Keratinocyte (primary cell): Measurements from ENCODE around the gene PRR22. TPM values are rescaled to one million over a fixed set of nuclear protein-coding genes. Genes with fewer than 3 reads are reported as not detected.

Source experiments
- DNase-seq: peaks from one replicate; pipeline ENCODE4 v3.0.0-alpha.2; 2011; ENCODE audit warnings: low read depth, missing footprints, low spot score
- FAIRE-seq: peaks from 2 replicates; lab custom pipeline; 2011; peaks lifted over from hg19 to GRCh38; lab: Jason Lieb, UNC
- H2AFZ ChIP-seq: 2 replicates; pipeline ENCODE4 v1.6.0; 2012; ENCODE audit warnings: low read length, control low read depth, inconsistent platforms; ENCODE audit not compliant: control insufficient read depth
- H3K27ac ChIP-seq: 2 replicates; pipeline ENCODE4 v1.5.1; 2011; ENCODE audit warnings: low read length; ENCODE audit not compliant: control insufficient read depth, insufficient read depth
- H3K27me3 ChIP-seq: 3 replicates; pipeline ENCODE4 v1.6.0; 2011; ENCODE audit warnings: low read length; ENCODE audit not compliant: control insufficient read depth, insufficient read depth; ENCODE audit errors: extremely low read depth
- H3K36me3 ChIP-seq, 2 experiments: 2 replicates in 1 of 2; 3 replicates in 1 of 2; pipeline ENCODE4 v1.5.1; 2011; ENCODE audit warnings: low read length in 2 of 2, mild to moderate bottlenecking in 1 of 2; ENCODE audit not compliant: control insufficient read depth in 2 of 2, insufficient read depth in 2 of 2; ENCODE audit errors: extremely low read depth in 1 of 2
- H3K4me1 ChIP-seq: 3 replicates; pipeline ENCODE4 v1.5.1; 2011; ENCODE audit warnings: low read length; ENCODE audit not compliant: control insufficient read depth, insufficient read depth; ENCODE audit errors: extremely low read depth
- H3K4me2 ChIP-seq: 3 replicates; pipeline ENCODE4 v1.6.0; 2011; ENCODE audit warnings: low read depth, low read length; ENCODE audit not compliant: control insufficient read depth, insufficient read depth; ENCODE audit errors: extremely low read depth
- H3K4me3 ChIP-seq, 3 experiments: fragments of 200-600 bp in 1 of 3; sonication (generic) in 1 of 3; 2 replicates in 2 of 3; 3 replicates in 1 of 3; pipeline ENCODE4 v1.5.1; 2011 to 2016; ENCODE audit warnings: low read length in 3 of 3, mild to moderate bottlenecking in 3 of 3, control low read depth in 2 of 3, inconsistent platforms in 1 of 3, low read depth in 1 of 3, mixed read lengths in 1 of 3, mixed run types in 1 of 3, moderate library complexity in 1 of 3; ENCODE audit not compliant: control insufficient read depth in 2 of 3, insufficient read depth in 2 of 3; ENCODE audit errors: extremely low read depth in 1 of 3
- H3K79me2 ChIP-seq: 2 replicates; pipeline ENCODE4 v1.6.0; 2012; ENCODE audit warnings: low read length; ENCODE audit not compliant: control insufficient read depth, insufficient read depth
- H3K9ac ChIP-seq: 3 replicates; pipeline ENCODE4 v1.6.0; 2011; ENCODE audit warnings: low read length; ENCODE audit not compliant: control insufficient read depth, insufficient read depth; ENCODE audit errors: extremely low read depth
- H3K9me1 ChIP-seq: 3 replicates; pipeline ENCODE4 v1.6.0; 2011; ENCODE audit warnings: low read length; ENCODE audit not compliant: control insufficient read depth, insufficient read depth; ENCODE audit errors: extremely low read depth
- H3K9me3 ChIP-seq: 2 replicates; pipeline ENCODE4 v1.5.1; 2012; ENCODE audit warnings: low read depth, low read length; ENCODE audit not compliant: control insufficient read depth
- H4K20me1 ChIP-seq: 3 replicates; pipeline ENCODE4 v1.6.0; 2011; ENCODE audit warnings: low read length; ENCODE audit not compliant: control insufficient read depth, insufficient read depth; ENCODE audit errors: extremely low read depth
- EZH2 ChIP-seq: IDR thresholded peaks from one replicate; pipeline ENCODE4 v1.6.1; 2012; ENCODE audit warnings: inconsistent platforms, mild to moderate bottlenecking, low read length, moderate library complexity
- dilution Hi-C: fragments of 300-500 bp; cut with MboI; formaldehyde crosslinking; loops from one replicate; pipeline ENCODE4 v1.7.0; 2020; ENCODE audit warnings: low sequenced_read_pairs; ENCODE audit not compliant: extremely low pct_ligation_motif_present
- polyA plus RNA-seq, 5 experiments: library from polyadenylated mRNA; depleted of rRNA in 3 of 5; stranded (reverse) in 3 of 5; stranded (forward) in 1 of 5; unstranded in 1 of 5; fragments of >200 nt; gene quantifications; 1 replicate in 1 of 5; 2 replicates in 3 of 5; 3 replicates in 1 of 5; pipeline versions ENCODE4 v1.2.1 to v1.2.3, GENCODE V29; 2011 to 2012; ENCODE audit warnings: missing spikeins in 2 of 5, low read depth in 1 of 5, low replicate concordance in 1 of 5
- TF ChIP-seq, protein P1 (sequence below), 3 experiments: IDR thresholded peaks in 1 of 3; conservative IDR thresholded peaks in 1 of 3; optimal IDR thresholded peaks in 1 of 3; 2 replicates in 2 of 3; 3 replicates in 1 of 3; pipeline versions ENCODE3 to v1.5.1; 2011; ENCODE audit warnings: low read length in 3 of 3, mild to moderate bottlenecking in 3 of 3, moderate library complexity in 2 of 3, control low read depth in 1 of 3, inconsistent platforms in 1 of 3; ENCODE audit not compliant: insufficient read depth in 2 of 3; ENCODE audit errors: extremely low read depth in 1 of 3

PRR22 gene
- polyA plus RNA-seq, 1 donor (not counting 4 experiments of a cell fraction or from before 2014, with no cell fraction given), result 0.55 TPM

DNA sequence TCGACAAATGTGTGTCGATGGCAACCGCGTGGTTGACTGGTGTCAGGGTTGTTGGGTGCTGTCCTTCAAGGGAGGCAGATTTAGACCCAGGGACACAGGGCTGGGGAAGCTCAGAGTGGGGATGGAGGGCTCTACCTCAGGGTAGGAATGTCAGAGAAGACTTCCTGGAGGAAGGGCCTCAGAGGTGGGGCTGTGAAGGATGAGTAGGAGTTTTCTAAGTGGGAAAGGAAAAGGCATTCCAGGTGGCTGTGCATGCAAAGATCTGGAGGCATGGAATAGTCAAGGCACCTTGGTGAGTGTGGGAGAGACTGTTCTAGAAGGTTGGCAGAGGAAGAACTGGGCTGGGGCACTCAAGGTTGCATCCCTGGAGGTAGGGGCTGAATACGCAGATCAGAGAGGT is 22.4 kb upstream of the PRR22 start:
- TF ChIP-seq, protein P1, sequence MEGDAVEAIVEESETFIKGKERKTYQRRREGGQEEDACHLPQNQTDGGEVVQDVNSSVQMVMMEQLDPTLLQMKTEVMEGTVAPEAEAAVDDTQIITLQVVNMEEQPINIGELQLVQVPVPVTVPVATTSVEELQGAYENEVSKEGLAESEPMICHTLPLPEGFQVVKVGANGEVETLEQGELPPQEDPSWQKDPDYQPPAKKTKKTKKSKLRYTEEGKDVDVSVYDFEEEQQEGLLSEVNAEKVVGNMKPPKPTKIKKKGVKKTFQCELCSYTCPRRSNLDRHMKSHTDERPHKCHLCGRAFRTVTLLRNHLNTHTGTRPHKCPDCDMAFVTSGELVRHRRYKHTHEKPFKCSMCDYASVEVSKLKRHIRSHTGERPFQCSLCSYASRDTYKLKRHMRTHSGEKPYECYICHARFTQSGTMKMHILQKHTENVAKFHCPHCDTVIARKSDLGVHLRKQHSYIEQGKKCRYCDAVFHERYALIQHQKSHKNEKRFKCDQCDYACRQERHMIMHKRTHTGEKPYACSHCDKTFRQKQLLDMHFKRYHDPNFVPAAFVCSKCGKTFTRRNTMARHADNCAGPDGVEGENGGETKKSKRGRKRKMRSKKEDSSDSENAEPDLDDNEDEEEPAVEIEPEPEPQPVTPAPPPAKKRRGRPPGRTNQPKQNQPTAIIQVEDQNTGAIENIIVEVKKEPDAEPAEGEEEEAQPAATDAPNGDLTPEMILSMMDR (optimal IDR thresholded peaks at IDR 0.05 in 1 of 3, IDR thresholded peaks at IDR 0.05 in 1 of 3, conservative IDR thresholded peaks at IDR 0.05 in 1 of 3; ENCODE audit: extremely low read depth in 1 of 3, insufficient read depth in 2 of 3, low read length in 3 of 3), result no peak
- TF ChIP-seq EZH2, result no peak
- Histone ChIP-seq H3K4me1 (peaks cover 7% of the 10 kb centered on the region), H4K20me1 (peaks cover 2% of the 10 kb centered on the region), H3K9me3 (no peaks in the 10 kb centered on the region), H3K79me2 (no peaks in the 10 kb centered on the region), H3K9me1 (no peaks in the 10 kb centered on the region), H3K36me3 (no peaks in the 10 kb centered on the region), H3K9ac (no peak overlapping the region), H3K4me3 (no peak overlapping the region), H2AFZ (no peak overlapping the region), H3K27ac (no peak overlapping the region), H3K4me2 (no peak overlapping the region), H3K27me3 (peaks cover 27% of the 10 kb centered on the region)
- FAIRE-seq (no peak), DNase-seq (no peak)
- dilution Hi-C loops, result no loop called here

DNA sequence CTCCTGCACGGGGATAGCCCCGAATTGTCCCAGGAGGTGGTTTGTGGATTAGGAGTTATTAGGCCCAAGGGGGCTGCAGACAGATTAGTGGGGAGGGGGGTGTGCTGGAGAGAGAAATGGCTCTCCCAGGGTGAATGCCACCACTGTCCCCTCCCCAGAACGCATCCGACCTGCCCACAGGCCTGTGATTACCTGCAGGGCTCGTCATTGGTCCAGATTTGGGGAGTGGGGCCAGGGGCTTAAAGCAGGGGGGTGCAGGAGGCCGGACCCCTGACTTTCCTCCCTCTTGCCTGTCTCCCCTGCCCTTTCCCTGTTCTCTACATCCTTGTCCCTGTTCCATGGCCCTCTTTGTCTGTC is 21.6 kb upstream of the PRR22 start:
- H3K4me2 ChIP-seq, result no peak overlapping the region
- peaks cover 7% of the 10 kb centered on the region for H3K4me1 ChIP-seq
- no peak for FAIRE-seq
- H3K9me3 ChIP-seq, result no peaks in the 10 kb centered on the region
- H3K9me1 ChIP-seq, result no peaks in the 10 kb centered on the region
- peaks cover 27% of the 10 kb centered on the region for H3K27me3 ChIP-seq
- no peak for DNase-seq
- no peak overlapping the region for H3K9ac ChIP-seq
- H3K27ac ChIP-seq, result no peak overlapping the region
- H3K4me3 ChIP-seq, result no peak overlapping the region
- no peaks in the 10 kb centered on the region for H3K36me3 ChIP-seq
- dilution Hi-C loops, result no loop called here
- TF ChIP-seq, protein P1 (optimal IDR thresholded peaks at IDR 0.05 in 1 of 3, IDR thresholded peaks at IDR 0.05 in 1 of 3, conservative IDR thresholded peaks at IDR 0.05 in 1 of 3; ENCODE audit: extremely low read depth in 1 of 3, insufficient read depth in 2 of 3, low read length in 3 of 3), result no peak
- no peak for TF ChIP-seq EZH2
- peaks cover 2% of the 10 kb centered on the region for H4K20me1 ChIP-seq
- no peak overlapping the region for H2AFZ ChIP-seq
- H3K79me2 ChIP-seq, result no peaks in the 10 kb centered on the region
